ENCODE measurements around the gene SLC30A9. TPM values are rescaled to one million over a fixed set of nuclear protein-coding genes. Genes with fewer than 3 reads are reported as not detected.

SLC30A9 gene
- 130 TPM for total RNA-seq

GRCh38 chr4:41990365-41991111 lies at the start of gene SLC30A9:
Gene SLC30A9, plus strand, starts transcription at chr4:41990530. Its CDS starts 122 bp downstream, at chr4:41990652.

GRCh38 chr4:41981456-41981855 lies 8.9 kb upstream of the SLC30A9 start, which contains the start of gene DCAF4L1:
Gene DCAF4L1, plus strand, starts transcription at chr4:41981756. Its CDS starts 37 bp downstream, at chr4:41981793.

Other genes starting within 250 kb of the SLC30A9 start
- 0.55 TPM for gene PHOX2B, start 241.8 kb upstream of the SLC30A9 start, total RNA-seq
- 63.3 TPM for gene TMEM33, start 55.1 kb upstream of the SLC30A9 start, total RNA-seq
- gene DCAF4L1, start 8.8 kb upstream of the SLC30A9 start, total RNA-seq, result 0.16 TPM
- 5.5 TPM for gene BEND4, start 162.1 kb downstream of the SLC30A9 start, total RNA-seq